ENCODE data around the gene CACNA1B.

- TF ChIP-seq, protein P1, sequence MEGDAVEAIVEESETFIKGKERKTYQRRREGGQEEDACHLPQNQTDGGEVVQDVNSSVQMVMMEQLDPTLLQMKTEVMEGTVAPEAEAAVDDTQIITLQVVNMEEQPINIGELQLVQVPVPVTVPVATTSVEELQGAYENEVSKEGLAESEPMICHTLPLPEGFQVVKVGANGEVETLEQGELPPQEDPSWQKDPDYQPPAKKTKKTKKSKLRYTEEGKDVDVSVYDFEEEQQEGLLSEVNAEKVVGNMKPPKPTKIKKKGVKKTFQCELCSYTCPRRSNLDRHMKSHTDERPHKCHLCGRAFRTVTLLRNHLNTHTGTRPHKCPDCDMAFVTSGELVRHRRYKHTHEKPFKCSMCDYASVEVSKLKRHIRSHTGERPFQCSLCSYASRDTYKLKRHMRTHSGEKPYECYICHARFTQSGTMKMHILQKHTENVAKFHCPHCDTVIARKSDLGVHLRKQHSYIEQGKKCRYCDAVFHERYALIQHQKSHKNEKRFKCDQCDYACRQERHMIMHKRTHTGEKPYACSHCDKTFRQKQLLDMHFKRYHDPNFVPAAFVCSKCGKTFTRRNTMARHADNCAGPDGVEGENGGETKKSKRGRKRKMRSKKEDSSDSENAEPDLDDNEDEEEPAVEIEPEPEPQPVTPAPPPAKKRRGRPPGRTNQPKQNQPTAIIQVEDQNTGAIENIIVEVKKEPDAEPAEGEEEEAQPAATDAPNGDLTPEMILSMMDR (IDR thresholded peaks at IDR 0.05), result no peak
- TF ChIP-seq ZFX (IDR thresholded peaks at IDR 0.05; ENCODE audit: borderline replicate concordance), result no peak
These were observed 174.7 kb downstream of the CACNA1B start for GRCh38 chr9:138052322-138052615.
